Measurements from ENCODE around the gene RGS7.

- TF ChIP-seq EZH2phosphoT487 (IDR thresholded peaks at IDR 0.05; ENCODE audit: insufficient read depth, low read depth) (no peak), EZH2 (IDR thresholded peaks at IDR 0.05; ENCODE audit: insufficient read depth, poor library complexity, severe bottlenecking) (no peak)
These were observed 400.6 kb downstream of the RGS7 start for GRCh38 chr1:240956424-240956823.

Measured in GM23248 (cell line).